H54 (cell line): ENCODE results near the gene PTGER1.

Experiments
- DNase-seq: peaks from one replicate; pipeline ENCODE4 v3.0.0; 2011; ENCODE audit warnings: low spot score, mixed read lengths; ENCODE audit not compliant: insufficient read length
- FAIRE-seq: peaks from 3 replicates; lab custom pipeline; 2011; peaks lifted over from hg19 to GRCh38; lab: Jason Lieb, UNC
- POLR2A ChIP-seq: IDR thresholded peaks from 2 replicates; pipeline ENCODE4 v1.6.1; 2011; ENCODE audit warnings: low read depth, mild to moderate bottlenecking, low read length

Gene PTGER1

GRCh38 chr19:14494411-14494810 lies 19.3 kb upstream of the PTGER1 start:
- no peak for TF ChIP-seq POLR2A
- FAIRE-seq, result no peak
- DNase-seq, result no peak

GRCh38 chr19:14492756-14493337 lies 17.7 kb upstream of the PTGER1 start:
- no peak for DNase-seq
- no peak for FAIRE-seq
- no peak for TF ChIP-seq POLR2A

- DNase-seq (no peak), FAIRE-seq (no peak)
- TF ChIP-seq POLR2A, result no peak
Measured at GRCh38 chr19:14487370-14488125, 12.4 kb upstream of the PTGER1 start.

- FAIRE-seq (no peak), DNase-seq (no peak)
- TF ChIP-seq POLR2A, result no peak
Measured at GRCh38 chr19:14482172-14482941, 7.2 kb upstream of the PTGER1 start.

- DNase-seq (no peak), FAIRE-seq (no peak)
Measured at GRCh38 chr19:14480700-14481079, 5.5 kb upstream of the PTGER1 start.

GRCh38 chr19:14479975-14480699 lies 5.0 kb upstream of the PTGER1 start:
- no peak for TF ChIP-seq POLR2A
- no peak for FAIRE-seq
- no peak for DNase-seq

More at GRCh38 chr19:14480700-14481079, 5.5 kb upstream of the PTGER1 start:
- no peak for TF ChIP-seq POLR2A

GRCh38 chr19:14479309-14479974 lies 4.3 kb upstream of the PTGER1 start:
- no peak for DNase-seq

GRCh38 chr19:14478113-14478545 lies 3.0 kb upstream of the PTGER1 start:
- DNase-seq, result no peak
- TF ChIP-seq POLR2A, result no peak
- no peak for FAIRE-seq

More at GRCh38 chr19:14479309-14479974, 4.3 kb upstream of the PTGER1 start:
- FAIRE-seq, result no peak
- no peak for TF ChIP-seq POLR2A

GRCh38 chr19:14477418-14478112 lies 2.4 kb upstream of the PTGER1 start:
- FAIRE-seq, result no peak

GRCh38 chr19:14476673-14477401 lies 1.7 kb upstream of the PTGER1 start:
- DNase-seq (peak; percentile 99), FAIRE-seq (peak; percentile 85)
- TF ChIP-seq POLR2A, result no peak

More at GRCh38 chr19:14477418-14478112, 2.4 kb upstream of the PTGER1 start:
- DNase-seq, result no peak
- TF ChIP-seq POLR2A, result no peak

GRCh38 chr19:14476327-14476672 lies 1.1 kb upstream of the PTGER1 start:
- FAIRE-seq (no peak), DNase-seq (no peak)
- TF ChIP-seq POLR2A, result no peak

GRCh38 chr19:14474827-14475226 lies 327 bp downstream of the PTGER1 start:
- DNase-seq (no peak), FAIRE-seq (no peak)
- no peak for TF ChIP-seq POLR2A
